Measurements from ENCODE around the gene CHST4.
"Not testable (repeated sequence)": the region's sequence is repeated elsewhere in the genome, so short reads cannot be mapped to it uniquely, and the experiment has no call there.

CHST4 gene

DNA sequence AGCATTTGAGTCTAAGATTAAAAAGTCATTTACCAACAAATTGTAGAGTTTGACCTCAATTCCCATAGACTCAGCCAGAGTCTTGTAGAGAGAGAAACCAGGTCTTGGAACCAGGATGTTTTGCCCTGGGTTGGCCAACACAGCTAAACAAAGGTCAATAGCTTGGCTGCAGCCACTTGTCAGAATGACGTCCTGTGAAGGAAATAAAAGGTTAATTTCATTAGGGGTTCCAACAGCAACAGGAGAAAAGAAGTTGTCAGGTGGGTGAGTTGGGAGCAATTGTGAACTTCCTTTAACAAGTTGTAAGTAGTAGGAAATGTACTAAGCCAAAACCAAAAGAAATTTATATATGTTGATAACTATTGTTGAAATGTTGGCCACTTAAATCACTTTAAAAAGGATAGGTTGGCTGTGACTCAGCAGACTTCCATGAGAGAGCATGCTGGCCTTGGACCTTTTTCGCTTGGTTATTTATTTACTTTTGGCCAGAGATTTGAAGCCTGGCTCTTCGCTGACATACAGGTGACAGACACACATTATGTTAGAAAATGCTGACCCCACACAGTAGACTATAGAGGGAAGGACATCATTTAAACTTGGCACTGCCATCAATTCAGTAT, 46.4 kb downstream of the CHST4 start:
- no peak for DNase-seq

DNA sequence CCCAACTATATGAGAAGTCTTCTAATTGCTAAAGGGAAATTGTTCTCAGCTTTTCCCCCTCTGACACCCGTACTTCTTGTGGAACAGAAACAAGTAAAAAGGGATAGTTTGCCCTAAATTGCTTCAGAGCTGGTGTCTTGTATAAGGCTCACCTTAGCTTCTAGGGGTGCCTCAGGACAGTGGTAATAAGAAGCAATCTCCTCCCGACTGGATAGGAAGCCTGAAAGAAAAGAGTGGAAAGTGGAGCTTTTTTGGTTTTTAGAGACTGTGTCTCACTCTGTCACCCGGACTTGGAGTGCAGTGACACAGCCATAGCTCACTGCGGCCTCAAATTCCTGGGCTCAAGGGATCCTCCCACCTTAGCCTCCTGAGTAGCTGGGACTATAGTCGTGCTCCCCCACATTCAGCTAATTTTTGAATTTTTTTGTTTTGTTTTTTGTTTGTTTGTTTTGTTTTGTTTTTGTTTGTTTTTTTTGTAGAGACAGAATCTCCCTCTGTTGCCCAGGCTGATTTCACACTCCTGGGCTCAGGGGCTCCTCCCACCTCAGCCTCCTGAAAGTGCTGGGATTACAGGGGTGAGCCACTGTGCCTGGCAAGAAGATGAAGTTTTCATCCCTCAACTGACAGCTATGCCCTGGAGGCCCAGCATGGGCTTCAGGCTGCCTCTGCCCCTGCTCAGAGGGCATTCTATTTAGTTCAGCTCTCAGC, 47.3 kb downstream of the CHST4 start:
- DNase-seq: no peak

DNA sequence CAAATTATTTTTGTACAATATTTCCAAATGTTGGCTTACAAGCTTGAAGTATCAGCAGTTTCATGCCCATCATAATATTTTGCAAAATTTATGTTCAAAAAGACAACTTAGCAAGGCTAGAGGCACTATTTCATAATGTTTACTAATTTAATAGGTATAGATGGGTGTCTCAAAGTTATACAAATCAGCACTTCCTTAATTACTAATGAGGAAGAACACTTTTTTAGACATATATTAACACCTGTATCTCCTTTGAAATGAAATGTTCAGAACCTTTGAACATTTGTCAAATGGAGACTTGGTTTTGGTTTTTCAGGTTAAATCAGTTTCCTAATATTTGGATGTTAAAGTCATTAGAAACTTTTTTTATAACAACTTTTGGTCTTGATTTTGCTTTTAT, 48.5 kb downstream of the CHST4 start:
- no peak for DNase-seq

DNA sequence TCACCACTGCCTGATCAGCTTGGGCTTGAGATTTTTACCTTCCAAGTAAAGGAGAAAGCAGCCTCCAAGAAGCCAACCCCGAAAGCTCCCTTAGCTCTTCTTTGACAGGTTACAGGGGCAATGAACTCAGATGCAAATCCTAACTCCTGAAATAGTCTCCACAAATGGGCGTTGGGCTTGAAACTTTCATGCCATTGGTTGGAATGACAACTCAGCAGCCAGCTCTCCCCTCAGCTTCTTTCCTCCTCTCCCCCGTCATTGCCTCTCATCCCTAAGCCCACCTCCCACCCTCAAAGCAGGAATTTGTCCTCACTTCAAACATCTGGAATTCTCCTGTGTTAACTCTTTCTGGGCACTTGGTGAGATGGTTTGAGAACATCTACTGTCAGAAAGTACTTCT, 50.7 kb downstream of the CHST4 start, which contains the start of gene TAT:
Gene TAT (minus strand): TSS at position 122 of the 400 bp plus-strand sequence. CDS start 677 bp downstream, outside the sequence.
- no peak for DNase-seq

DNA sequence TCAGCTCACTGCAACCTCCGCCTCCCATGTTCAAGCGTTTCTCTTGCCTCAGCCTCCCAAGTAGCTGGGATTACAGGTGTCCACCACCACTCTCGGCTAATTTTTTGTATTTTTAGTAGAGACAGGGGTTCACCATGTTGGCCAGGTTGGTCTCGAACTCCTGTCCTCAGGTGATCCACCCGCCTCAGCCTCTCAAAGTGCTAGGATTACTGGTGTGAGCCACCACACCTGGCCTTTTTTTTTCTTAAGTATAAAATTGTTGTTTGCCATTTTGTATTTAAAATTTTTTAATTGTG, 56.3 kb downstream of the CHST4 start:
- DNase-seq: not testable (repeated sequence)

DNA sequence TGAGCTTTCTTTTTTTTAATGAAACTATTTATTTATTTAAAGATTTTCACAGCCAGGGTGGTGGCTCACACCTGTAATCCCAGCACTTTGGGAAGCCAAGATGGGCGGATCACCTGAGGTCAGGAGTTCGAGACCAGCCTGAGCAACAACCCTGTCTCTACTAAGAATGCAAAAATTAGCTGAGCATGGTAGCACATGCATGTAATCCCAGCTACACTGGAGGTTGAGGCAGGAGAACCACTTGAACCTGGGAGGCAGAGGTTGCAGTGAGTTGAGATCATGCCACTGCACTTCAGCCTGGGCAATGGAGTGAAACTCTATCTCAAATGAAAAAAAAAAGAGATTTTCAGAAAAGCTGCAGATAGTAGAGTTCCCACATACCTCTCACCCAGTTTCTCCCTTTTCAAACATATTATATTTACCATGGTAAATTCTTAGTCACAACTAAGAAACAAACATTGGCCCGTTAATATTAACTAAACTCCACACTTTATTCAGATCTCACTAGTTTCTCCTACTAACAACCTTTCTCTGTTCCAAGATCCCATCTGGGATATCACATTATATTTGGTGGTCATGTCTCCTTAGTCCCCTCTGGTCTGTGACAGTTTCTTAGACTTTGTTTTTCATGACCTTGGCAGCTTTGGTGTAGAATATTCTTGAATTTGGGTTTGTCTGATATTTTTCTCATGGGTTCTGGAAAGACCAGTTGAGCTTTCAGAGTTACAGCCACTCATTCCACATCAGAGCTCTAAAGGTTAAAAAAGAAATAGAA, 58.5 kb downstream of the CHST4 start:
- DNase-seq: no peak

DNA sequence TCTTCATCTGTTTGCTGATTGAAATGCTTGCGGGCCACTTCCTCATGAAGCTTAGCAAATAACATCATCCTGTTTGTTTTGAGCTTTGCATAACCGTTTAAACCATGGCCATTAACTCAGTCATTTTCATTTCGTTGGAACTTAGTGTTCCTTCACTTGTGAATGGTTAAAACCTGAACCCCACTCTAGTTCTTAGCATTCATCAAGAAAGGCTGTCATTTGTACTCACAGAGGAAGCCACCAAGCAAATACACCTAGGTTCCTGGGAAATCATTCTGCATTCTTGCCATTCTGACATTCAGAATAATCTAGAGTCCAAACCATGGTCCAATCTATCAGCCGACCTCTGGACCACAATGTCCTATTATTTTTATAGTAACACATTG, 59.1 kb downstream of the CHST4 start:
- no peak for DNase-seq

Data from stimulated activated CD4-positive, alpha-beta T cell treated with anti-CD3 and anti-CD28 coated beads, Interleukin-4, amount 100 ng/mL, for 1 hour (primary cell).